K562 (cell line): Measurements from ENCODE around the gene PRKAA1. TPM values are rescaled to one million over a fixed set of nuclear protein-coding genes. Genes with fewer than 3 reads are reported as not detected.
A peak's percentile ranks its signal among the peaks of the same experiment; 100 is the strongest.

Experiments used
- FOXK2 ChIP-seq, 2 experiments: fragments of 450-650 bp; IDR thresholded peaks in 1 of 2; conservative IDR thresholded peaks in 1 of 2; 2 replicates each; pipeline ENCODE4 v1.6.1; 2016; ENCODE audit warnings: low read depth in 2 of 2, mild to moderate bottlenecking in 1 of 2
- HOXB6 ChIP-seq: fragments of 250-450 bp; sonication (Bioruptor Pico); IDR thresholded peaks from 2 replicates; pipeline ENCODE4 v1.5.1; 2022; ENCODE audit warnings: mild to moderate bottlenecking, borderline replicate concordance
- TCF15 ChIP-seq: fragments of 250-450 bp; sonication (Bioruptor Pico); IDR thresholded peaks from 2 replicates; pipeline ENCODE4 v1.8.0; 2022; ENCODE audit warnings: moderate library complexity, mild to moderate bottlenecking, inconsistent platforms
- ZBTB40 ChIP-seq, 2 experiments: fragments of 450-650 bp in 1 of 2; sonication (generic) in 1 of 2; formaldehyde crosslinking in 1 of 2; IDR thresholded peaks; 2 replicates each; pipeline versions ENCODE4 v1.7.1 to v1.9.0; 2016 to 2022; ENCODE audit warnings: inconsistent platforms in 1 of 2, mild to moderate bottlenecking in 1 of 2, missing genetic modification reagents in 1 of 2
- ZNF395 ChIP-seq: fragments of 200-800 bp; sonication (Bioruptor generic); IDR thresholded peaks from 2 replicates; pipeline ENCODE4 v1.6.1; 2017; ENCODE audit warnings: missing genetic modification characterization, missing compliant biosample characterization
- polyA plus RNA-seq, 8 experiments: library from polyadenylated mRNA; depleted of rRNA in 4 of 8; stranded (reverse) in 5 of 8; unstranded in 3 of 8; fragments of >200 nt; fragmentation: Nextera tagmentation in 2 of 8; fragmentation: Illumina TruSeq in 1 of 8; extraction: Ambion mirVana in 2 of 8; extraction: Trizol in 1 of 8; gene quantifications; 2 replicates each; pipeline versions ENCODE4 v1.2.1 to v1.2.3, GENCODE V29; 2011 to 2014; ENCODE audit warnings: inconsistent platforms in 1 of 8, missing spikeins in 1 of 8
- total RNA-seq, 7 experiments: library from RNA; depleted of rRNA in 6 of 7; stranded (reverse); fragments of >200 nt in 6 of 7; fragmentation: Illumina TruSeq in 2 of 7; extraction: Trizol in 2 of 7; gene quantifications; 2 replicates each; pipeline versions ENCODE4 v1.2.1 to v1.2.3, GENCODE V29; 2011 to 2021; ENCODE audit warnings: low replicate concordance in 1 of 7
- TF ChIP-seq, protein P1 (sequence below): fragments of 450-650 bp; IDR thresholded peaks from 2 replicates; pipeline ENCODE4 v1.7.0; 2016; ENCODE audit warnings: borderline replicate concordance
- TF ChIP-seq, protein P2 (sequence below): fragments of 150-350 bp; IDR thresholded peaks from 2 replicates; pipeline ENCODE4 v1.6.1; 2014; ENCODE audit warnings: low read depth, mild to moderate bottlenecking, low read length, borderline replicate concordance

PRKAA1 gene
- total and polyA plus RNA-seq, 9 of the 15 experiments (the other 6 are each of a cell fraction or from before 2014, with no cell fraction given), result 24.5 to 84.0 (median 51.4) TPM

GRCh38 chr5:40834849-40835787 is 36.9 kb upstream of the PRKAA1 start, which contains the start of gene RPL37 (continued):
- TF ChIP-seq ZBTB40 (IDR thresholded peaks at IDR 0.05) (peak; percentile 100), ZBTB40 (CRISPR knock-in tag; IDR thresholded peaks at IDR 0.05) (no peak), HOXB6 (CRISPR knock-in tag) (no peak), TCF15 (no peak), ZNF395 (CRISPR knock-in tag) (peak; percentile 92), FOXK2 (conservative IDR thresholded peaks at IDR 0.05 in 1 of 2, IDR thresholded peaks at IDR 0.05 in 1 of 2; ENCODE audit: low read depth in 2 of 2) (peak; percentile 92 to 93)
- TF ChIP-seq, protein P1, sequence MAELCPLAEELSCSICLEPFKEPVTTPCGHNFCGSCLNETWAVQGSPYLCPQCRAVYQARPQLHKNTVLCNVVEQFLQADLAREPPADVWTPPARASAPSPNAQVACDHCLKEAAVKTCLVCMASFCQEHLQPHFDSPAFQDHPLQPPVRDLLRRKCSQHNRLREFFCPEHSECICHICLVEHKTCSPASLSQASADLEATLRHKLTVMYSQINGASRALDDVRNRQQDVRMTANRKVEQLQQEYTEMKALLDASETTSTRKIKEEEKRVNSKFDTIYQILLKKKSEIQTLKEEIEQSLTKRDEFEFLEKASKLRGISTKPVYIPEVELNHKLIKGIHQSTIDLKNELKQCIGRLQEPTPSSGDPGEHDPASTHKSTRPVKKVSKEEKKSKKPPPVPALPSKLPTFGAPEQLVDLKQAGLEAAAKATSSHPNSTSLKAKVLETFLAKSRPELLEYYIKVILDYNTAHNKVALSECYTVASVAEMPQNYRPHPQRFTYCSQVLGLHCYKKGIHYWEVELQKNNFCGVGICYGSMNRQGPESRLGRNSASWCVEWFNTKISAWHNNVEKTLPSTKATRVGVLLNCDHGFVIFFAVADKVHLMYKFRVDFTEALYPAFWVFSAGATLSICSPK, result peak; percentile 93
- TF ChIP-seq, protein P2, sequence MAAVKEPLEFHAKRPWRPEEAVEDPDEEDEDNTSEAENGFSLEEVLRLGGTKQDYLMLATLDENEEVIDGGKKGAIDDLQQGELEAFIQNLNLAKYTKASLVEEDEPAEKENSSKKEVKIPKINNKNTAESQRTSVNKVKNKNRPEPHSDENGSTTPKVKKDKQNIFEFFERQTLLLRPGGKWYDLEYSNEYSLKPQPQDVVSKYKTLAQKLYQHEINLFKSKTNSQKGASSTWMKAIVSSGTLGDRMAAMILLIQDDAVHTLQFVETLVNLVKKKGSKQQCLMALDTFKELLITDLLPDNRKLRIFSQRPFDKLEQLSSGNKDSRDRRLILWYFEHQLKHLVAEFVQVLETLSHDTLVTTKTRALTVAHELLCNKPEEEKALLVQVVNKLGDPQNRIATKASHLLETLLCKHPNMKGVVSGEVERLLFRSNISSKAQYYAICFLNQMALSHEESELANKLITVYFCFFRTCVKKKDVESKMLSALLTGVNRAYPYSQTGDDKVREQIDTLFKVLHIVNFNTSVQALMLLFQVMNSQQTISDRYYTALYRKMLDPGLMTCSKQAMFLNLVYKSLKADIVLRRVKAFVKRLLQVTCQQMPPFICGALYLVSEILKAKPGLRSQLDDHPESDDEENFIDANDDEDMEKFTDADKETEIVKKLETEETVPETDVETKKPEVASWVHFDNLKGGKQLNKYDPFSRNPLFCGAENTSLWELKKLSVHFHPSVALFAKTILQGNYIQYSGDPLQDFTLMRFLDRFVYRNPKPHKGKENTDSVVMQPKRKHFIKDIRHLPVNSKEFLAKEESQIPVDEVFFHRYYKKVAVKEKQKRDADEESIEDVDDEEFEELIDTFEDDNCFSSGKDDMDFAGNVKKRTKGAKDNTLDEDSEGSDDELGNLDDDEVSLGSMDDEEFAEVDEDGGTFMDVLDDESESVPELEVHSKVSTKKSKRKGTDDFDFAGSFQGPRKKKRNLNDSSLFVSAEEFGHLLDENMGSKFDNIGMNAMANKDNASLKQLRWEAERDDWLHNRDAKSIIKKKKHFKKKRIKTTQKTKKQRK, result 0 out of 2 replicates have a peak, but pooled peaks have one; percentile 29
